ENCODE results near the gene CFAP46.
"Not testable (repeated sequence)": the region's sequence is repeated elsewhere in the genome, so short reads cannot be mapped to it uniquely, and the experiment has no call there.

CFAP46 gene

DNA sequence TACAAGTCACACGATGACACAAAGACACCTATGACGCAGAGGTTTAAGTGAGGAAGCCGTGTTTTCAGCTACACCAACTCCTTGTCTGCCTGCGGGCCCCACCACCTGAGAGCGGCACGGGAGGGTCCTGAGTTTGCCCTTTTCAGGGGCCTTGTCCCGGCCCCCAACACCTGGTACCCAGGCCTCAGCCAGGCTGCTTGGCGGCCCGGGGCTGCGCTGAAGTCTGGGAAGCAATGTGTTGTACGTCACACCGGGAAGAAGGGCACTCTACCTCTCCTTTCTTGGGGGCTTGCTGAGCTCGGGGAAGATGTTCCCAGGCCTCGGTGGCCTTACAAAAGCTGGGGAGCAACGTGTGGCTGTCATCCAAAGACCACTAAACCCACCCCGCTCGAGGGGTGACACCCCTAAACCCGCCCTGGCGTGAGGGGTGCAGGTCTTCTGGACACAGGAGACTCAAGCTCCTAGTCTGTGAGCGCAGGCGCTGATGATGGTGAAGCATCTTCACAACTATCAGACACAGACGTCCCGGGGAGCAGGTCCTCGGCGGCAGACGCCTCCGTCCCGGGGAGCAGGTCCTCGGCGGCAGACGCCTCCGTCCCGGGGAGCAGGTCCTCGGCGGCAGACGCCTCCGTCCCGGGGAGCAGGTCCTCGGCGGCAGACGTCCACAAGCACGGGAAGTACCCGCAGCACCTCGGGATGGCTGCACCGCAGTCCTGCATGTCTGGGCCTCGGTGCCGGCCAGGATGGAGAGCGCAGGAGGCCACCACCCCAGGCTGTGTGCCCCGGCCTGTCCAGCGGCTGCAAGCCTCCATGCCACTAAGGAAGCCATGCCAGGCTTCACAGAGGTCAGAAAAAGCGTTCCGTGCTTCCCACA lies 15.4 kb downstream of the CFAP46 start:
- DNase-seq = no peak

DNA sequence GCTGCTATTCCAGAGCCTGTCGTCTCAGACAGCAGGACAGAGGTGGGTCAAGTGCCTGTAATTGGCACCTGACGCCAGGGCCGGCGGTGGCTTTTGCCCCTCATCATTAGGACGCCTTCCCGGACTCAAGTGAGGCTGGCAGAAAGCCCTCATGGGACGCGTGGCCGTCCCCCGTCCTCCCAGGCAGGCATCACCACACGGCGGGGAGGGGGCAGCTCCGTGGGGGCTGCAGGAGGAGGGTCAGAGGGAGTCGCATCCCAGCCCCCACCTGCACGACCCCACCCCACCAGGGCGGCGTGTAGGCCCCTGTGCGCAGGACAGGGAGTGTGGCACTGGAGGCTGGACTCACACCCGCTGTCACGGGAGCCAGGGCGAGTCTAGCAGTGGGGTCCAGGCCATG lies 16.3 kb downstream of the CFAP46 start:
- DNase-seq = no peak

DNA sequence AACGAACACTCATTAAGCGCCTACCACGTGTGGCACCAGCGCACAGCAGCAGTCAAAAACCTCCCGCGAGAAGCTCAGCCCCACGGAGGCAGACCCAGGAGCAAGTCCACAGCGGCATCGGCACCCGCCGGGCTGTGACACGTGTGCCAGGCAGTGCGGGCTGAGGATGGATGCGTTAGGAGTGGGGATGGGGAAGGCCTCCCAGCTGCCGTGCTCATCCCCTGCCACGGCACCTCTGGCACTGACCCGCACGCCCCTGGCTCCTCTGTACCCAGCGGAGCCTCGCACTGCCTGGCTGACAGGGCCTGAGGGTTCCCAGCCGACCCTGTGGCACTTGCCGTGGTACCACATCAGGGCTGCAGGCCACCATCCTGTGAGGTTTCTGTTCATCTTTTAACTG lies 16.8 kb downstream of the CFAP46 start:
- DNase-seq = peak; percentile 10

DNA sequence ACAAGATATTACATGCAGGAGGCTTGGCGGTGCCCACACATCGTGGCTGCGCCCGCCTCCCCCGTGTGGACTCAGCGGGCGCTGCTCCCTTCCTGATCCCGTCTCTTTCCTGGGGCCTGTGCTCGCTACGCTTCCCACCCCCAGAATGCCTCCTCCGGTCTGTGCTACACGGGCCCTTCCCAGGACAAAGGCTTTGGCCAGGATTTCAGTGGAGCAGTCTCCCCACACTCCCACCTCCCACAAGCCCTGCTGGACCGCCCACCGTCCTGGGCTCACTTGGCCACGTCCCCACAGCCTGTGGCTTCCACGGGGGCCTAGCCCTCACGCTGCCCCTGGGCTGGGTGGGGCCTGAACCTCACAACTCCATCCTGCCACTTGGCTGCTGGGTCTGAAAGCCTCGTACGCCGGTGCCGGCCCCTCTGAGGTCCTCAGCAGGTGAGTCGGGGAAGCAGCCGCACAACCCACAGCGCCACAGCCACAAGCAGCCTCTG lies 17.3 kb downstream of the CFAP46 start:
- peak; percentile 7 for DNase-seq

DNA sequence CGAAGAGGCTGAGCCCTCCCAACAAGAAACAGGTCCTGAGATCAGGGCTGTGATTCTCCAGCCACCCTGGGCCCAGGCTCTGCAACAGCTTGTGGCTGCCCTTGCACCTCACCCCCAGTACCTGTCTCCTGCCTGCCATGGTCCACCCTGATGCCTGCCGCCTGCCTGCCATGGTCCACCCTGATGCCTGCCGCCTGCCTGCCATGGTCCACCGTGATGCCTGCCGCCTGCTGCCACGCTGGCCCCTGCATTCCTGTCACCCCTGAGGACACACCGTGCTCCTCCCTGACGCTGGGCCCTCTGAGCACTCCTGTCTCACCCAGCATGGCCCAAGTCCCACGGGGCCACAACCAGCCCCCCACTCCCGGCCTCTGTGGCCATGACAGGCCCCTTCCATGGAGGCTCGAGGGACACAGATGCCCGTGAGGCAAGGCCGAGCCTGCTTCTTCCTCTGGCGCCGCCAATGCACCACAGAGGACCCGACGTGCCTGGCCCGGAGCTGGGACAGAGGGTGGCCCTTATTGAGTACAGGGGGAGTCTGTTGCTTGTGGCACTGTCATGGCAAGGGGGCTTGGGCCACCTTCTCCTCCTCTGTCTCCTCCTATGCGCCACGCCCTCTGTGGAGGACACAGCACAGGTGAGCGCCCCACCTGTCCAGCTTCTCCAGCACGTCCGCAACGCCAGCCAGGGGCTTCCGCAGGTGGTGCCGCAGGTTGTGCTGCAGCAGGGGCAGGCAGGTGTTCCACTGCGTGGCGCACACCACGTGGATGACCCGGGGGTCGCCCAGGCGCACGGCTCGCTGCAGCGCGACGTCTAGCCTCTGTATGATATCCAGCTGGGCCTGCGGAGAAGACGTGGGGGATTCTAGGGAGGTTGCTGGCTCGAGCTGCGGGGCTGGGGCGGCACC lies 18.1 kb downstream of the CFAP46 start:
- peak; percentile 8 for DNase-seq

DNA sequence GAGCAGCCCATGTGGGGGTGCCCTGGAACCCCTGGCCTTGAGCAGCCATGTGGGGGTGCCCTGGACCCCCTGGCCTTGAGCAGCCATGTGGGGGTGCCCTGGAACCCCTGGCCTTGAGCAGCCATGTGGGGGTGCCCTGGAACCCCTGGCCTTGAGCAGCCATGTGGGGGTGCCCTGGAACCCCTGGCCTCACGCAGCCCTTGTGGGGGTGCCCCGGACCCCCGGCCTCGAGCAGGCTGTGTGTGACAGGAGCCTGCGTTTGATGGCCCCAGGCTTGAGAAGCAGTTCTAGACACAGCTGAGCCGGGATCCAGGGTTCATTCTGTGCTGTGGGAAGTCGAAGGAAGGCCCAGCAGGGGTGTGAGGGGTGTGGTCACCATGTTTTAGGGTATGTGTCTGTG lies 19.0 kb downstream of the CFAP46 start:
- not testable (repeated sequence) for DNase-seq

DNA sequence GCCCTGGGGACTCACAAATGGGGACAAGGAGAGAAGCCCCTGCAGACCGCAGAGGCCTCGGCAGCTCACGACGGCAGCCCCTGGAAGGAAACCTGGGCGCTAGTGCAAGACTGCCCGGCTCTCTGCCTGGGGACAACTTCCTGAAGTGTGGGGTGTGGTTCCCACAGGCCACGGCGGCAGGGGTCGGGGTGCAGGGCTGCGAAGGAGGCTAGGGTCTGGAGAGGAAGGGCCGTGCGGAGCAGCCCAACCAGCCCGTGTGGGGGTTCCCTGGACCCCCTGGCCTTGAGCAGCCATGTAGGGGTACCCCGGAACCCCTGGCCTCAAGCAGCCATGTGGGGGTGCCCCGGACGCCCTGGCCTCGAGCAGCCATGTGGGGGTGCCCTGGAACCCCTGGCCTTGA lies 19.5 kb downstream of the CFAP46 start:
- no peak for DNase-seq

DNA sequence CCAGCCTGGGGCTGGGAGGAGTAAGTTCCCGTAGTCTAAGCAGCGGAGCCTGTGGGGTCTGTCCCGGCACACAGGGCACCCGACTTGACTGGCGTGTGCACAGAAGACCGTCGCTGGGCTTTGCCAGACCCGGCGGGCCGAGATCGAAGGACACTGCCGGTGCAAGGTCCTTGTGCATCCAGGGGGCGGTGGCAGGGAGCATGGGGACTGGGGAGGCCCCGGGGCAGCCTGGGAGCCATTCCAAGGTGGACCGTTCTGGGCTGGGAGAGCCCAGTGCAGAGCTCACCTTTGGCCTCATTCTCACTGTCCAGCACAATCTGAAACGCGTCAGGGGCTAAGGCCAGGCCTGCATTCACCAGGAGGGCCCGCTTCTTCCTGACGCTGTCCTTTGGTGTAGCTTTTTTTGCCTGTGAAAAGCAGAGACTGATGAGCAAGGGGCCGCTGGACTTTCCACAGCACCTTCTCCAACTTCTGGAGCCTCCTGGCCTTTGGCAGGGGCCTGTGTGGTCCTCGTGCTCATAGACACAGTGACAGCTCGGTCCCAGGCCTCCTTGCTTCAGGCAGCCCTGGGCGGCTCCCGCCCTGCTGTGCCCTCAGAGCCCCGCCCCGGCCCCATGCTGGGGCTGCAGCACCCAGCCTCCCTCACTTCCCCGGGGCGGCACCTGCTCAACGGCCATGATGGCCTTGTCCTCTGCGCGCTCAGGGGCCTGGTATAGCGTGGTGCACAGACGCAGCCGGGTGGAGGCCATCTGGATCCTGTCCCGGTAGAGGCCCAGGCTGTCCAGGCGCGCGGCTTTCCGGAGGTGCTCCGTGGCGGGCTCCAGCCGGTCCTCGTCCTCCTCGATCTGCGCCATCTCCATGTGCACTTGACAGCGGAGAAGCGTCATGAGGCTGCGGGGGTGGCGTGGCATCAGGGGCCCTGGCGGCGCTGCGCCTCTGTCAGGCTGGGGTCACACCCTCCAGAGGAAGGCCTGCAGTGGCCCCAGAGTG lies 20.3 kb downstream of the CFAP46 start:
- DNase-seq = no peak

DNA sequence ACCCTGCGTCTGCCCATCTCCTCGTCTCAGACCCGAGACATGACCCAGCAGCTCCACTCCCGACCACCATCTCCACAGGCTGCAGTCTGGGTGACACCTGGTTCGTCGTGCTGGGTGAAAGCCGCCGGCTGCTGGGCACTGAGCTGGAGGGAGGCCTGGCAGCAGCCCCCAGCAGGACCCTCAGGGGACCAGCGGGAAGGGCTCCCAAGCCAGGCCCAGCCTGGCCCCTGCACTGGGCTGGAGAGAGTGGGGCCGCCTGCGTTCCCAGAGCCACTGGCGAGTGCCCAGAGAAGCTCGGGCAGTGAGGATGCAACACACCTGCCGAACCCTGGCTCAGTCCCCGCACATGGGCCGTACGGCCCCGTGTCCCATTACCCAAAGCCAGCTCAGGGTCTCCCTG lies 21.3 kb downstream of the CFAP46 start:
- peak; percentile 6 for DNase-seq

DNA sequence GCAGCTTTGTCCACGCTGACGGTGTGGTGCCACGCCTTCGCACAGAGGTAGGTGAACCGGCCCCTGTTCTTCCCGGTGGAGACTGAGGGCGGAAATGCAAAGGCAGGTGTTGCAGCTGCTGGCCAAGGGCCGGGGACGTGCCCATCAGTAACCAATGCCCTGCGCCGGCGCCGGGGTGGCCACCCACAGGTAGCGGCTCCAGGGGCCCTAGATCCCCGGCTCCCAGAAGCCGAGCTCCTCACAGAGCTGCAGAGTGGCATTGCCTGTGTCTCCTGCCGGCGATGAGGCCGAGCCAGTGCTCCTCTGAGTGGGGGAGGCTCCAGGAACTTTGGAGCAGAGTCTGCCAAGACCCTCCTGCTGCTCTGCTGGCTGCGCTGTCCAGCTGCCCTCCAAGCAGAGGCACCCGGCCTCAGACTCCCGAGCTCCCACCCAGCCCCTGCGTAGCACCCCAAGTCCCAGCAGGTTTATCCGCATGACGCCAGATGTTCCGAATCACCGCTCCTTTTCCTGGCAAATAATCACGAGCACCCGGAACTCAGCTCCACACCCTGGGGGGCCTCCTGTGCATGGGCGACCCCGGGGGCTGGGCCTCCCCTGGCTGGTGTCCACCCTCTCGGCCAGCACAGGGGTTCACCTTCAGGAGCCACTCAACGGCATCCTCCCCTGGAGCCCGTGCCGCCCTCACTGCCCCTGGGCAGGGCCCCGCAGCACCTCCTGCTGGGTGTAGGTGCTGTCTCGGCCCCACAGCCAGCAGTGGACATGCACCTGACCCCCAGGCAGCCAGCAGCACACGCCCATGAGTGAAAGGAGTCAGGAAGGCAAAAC lies 22.1 kb downstream of the CFAP46 start:
- peak; percentile 9 for DNase-seq

DNA sequence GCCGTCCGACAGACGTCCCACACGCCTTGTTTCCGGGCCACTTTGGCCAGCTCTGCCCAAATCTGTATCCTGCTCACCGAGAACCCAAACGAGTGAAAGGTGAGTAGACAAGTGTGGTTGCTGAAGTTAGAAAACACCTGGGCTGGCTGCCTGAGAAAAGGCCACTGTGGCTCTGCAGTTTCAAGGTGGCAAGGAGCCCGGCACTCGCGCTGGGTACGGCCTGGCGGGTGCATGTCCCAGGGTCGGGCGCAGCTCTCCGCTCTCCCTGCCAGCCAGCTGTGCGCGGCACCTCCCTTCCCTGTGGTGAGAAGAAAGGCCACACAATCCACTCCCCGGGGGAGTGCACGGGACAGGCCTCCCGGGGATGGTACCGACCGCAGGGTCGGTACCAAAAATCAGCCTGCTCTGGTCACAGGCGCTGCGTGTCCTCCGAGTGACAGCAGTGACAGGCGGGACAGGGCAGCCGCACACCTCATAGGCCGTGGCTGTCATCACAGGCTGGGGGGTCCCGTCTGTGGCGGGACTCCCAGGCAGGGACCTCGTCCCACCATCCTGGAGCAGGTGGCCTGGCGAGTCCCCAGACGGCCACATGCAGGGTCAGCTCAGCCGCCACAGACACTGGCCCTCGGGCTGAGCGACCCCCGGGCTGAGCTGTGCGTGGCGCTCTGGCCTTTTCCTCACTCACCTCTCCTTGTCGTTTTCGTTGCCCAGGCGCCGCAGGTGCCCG lies 22.8 kb downstream of the CFAP46 start:
- DNase-seq = no peak

DNA sequence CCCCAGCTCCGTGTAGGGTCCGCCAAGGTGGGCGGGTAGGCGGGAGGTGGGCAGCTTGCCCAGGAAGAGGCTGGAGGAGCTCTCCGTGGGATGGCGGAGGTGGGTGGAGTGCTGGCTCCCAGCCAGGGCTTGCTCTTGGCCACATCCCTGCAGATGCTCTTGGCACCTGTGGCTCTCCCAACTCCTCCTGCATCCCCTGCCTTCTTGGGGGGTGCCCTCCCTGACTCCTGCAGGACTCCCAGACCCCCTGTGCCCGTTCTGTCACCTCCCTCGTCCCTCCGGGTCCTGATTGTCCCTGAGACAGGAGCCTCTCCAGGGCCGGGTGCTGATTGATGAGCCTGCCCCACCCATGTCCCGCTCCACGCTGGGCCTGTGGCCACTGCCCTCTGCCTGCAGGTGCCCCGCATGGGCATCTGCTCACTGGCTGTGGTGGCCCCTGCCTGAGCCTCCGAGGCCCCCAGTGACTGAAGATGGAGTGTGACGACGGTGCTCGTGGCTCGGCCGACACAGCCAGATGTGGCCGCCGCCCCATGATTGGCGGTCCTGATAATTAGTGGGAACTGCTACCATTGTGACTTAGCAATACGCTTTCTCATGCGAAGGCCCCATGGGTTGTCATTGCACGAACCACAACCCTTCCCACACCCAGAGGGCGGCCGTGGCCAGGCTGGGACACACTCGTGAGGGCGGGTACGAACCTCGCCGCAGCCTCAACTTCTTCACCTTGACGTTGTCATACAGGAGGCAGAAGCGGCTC lies 23.6 kb downstream of the CFAP46 start:
- DNase-seq = no peak

DNA sequence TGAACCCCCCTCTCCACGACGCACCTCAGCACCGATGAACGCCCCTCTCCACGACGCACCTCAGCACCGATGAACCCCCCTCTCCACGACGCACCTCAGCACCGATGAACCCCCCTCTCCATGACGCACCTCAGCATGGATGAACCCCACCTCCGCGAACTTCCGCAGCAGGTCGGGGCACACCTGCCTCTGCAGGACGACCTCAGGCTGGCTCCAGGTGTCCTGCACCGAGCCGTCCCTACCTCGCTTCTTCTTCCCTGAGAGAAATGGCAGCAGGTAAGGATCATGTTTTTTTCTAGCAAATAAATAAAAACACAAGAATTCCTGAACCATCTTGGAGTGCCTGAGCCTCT lies 24.1 kb downstream of the CFAP46 start:
- DNase-seq = no peak

DNA sequence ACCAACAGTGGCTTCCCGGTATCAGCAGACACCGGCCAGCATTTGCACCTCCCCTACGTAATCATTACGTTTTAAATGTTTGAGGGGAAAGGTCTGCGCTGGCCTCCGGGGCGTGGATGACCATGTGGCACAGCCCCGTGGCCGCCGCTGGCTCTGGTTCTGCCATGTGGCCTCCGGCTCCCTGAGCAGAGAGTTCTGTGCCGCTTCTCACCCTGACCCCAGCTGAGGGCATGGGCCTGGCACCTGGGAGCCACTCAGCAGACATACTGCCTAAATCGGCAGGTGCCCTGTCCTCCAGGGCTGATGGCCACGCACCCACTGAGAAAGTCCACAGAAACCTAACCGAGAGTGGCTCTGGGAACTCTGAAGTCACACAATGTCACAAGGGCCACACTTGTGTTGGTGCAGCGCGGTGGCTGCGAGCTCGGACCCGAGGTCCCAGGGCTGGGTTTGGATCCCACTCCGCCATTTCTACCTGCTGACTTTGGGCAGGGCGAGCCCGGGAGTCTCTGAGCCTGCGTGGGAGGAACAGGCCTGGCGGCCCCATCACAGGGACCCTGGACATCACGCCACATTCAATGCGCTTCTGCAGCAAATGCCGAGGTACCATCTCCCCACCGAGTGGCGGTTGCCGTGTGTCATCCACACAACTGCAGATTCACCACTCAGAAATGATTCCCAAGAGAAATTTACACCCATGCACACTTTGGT lies 25.3 kb downstream of the CFAP46 start:
- no peak for DNase-seq

DNA sequence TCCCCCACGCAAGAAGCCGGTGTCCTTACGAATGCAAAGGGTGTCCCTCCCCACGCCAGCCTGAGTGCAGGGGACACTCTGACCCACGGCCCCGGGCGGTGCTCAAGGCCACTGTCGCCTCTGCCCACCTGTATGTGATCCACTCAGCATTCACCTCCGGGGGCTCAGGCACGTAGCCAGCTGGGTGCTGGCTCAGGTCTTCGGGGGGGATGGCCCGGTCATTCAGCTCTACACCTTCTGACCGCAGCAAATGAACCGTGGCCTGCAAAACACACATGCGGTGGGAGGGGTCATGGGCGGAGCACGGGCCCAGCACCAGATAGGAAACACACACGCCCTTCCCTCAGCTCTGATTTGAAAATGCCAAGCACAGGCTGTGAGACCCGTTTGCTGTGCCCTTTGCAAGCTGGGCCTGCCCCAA lies 25.9 kb downstream of the CFAP46 start:
- no peak for DNase-seq

DNA sequence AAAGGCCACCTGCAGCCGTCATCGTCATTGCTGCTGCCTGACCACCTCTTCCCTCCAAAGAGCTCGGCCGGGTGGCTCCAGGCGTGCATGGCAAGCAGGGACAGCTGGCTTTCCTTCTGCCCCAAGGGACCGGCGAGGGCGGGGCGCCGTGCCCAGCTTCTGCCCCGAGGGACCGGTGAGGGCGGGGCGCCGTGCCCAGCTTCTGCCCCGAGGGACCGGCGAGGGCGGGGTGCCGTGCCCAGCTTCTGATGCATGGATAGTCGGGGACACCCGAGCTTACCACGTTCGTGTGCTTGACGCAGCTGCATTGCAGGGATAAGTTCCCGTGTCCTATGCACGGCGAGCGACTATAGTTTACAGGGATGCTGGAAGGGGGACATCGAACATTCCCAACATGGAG lies 27.0 kb downstream of the CFAP46 start:
- DNase-seq = peak; percentile 10

DNA sequence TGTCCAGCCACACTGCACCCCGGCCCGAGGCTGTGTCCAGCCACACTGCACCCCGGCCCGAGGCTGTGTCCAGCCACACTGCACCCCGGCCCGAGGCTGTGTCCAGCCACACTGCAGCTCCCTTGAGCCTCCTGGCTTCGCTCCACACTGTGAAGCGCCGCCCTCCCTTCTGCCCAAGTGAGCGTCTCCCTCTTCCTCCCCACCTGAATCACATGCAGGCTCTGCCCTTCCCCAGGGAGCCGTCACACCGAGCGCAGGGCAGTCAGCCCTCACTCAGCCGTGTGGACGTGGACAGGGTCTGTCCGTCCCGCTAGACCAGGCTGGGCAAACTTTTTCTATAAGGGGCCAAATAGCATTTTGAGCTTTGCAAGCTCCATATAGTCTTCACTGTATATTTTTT lies 27.6 kb downstream of the CFAP46 start:
- no peak for DNase-seq

DNA sequence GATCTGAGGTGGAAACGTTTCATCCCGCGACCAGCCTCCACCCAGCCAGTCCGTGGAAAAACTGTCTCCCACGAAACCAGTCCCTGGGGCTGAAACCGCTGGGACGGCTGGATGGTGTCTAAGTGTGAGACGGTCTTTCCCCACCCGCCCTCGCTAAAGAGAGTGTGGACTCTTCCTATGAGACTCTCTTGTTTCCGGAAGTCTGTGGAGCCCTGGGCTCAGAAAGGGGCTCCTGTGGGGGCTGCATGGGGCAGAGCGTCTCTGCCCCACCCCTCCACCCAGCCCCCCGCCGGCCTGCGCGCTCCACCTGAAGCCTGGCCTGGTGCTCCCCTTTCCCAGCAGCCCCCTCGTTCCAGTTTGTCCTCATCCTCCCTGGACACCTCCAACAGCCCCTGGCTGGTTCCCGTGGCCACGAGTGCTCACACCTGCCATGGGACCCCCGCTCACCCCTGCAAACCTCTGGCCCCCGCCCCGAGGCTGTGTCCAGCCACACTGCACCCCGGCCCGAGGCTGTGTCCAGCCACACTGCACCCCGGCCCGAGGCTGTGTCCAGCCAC lies 28.7 kb downstream of the CFAP46 start:
- DNase-seq = no peak
